Central memory CD4-positive, alpha-beta T cell (primary cell): ENCODE measurements around the gene WNT6.
"Not testable (repeated sequence)": the region's sequence is repeated elsewhere in the genome, so short reads cannot be mapped to it uniquely, and the experiment has no call there.

Experiments
- DNase-seq: peaks from one replicate; pipeline ENCODE4 v3.0.0; 2022

The WNT6 gene

DNA sequence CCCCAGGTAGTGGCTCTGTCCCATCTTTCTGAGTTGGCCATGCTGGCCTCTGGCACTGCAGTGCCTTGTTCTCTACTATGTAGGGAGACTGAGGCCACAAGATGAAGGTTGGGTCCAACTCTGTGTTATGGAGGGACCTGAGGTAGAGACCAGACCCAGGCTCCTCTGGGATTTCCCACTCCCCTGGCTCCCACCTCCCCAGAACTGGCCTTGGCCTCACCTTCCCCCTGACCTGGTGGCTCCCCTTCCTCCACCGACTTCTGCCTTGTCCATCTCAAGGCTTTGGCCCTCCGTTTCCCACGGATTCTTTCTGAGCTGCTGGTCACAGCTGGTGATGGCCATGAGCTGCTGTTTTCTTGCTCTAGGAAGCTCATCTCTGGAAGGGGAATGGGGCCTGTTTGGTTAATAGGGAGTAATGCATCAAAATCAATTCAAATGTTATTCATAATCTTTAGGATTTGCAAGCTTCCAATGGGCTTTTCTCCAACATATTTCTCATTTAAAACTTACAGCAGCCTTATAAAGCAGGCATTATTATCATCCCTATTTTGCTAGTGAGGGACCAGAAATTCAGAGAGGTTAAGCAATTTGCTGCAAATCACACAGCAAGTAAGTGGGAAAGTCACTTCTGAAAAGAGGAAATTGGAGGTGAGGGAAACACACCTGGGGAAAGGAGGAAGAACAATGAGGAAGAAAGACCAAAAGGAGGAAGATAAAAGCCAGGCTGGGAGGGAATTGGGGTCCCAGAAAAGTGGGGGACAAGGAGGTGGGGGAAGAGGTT lies 28.9 kb upstream of the WNT6 start:
- no peak for DNase-seq

- DNase-seq, result no peak
Measured at GRCh38 chr2:218831378-218831990, 28.1 kb upstream of the WNT6 start, which contains the start of gene PRKAG3. TSS of gene PRKAG3 (minus strand) at chr2:218831803.

GRCh38 chr2:218832081-218832480 lies 27.5 kb upstream of the WNT6 start:
- no peak for DNase-seq

GRCh38 chr2:218832520-218832919 lies 27.1 kb upstream of the WNT6 start:
- no peak for DNase-seq

DNA sequence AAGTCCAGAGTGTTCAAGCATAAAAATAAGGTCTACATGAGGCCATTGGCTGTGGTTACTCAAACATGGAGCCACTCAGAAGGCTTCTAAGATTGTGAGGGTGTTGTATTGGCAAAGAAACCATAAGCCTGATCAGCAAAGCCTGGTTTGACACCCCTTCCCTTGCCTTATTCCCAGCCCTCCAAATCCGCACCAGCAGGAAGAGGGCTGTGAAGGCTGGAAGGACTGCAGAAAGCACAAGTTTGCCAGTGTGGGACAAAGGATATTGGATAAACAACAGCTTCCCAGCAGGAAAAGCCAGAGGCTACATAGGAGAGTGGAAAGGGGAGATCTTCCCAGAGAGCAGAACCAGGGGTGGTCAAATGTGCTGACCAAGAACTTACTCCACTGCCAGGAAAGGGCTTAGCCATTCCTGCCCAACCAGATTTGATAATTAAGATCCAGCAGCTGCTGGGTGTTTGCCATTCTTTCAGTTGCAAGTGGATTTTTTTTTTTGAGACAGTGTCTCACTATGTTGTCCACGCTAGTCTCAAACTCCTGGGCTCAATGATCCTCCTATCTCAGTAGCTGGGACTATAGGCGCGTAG lies 26.5 kb upstream of the WNT6 start:
- DNase-seq, result no peak

- no peak for DNase-seq
Measured at GRCh38 chr2:218834685-218835084, 24.9 kb upstream of the WNT6 start.

GRCh38 chr2:218837495-218837894 lies 22.1 kb upstream of the WNT6 start:
- no peak for DNase-seq

GRCh38 chr2:218839430-218839829 lies 20.2 kb upstream of the WNT6 start:
- DNase-seq, result no peak

DNA sequence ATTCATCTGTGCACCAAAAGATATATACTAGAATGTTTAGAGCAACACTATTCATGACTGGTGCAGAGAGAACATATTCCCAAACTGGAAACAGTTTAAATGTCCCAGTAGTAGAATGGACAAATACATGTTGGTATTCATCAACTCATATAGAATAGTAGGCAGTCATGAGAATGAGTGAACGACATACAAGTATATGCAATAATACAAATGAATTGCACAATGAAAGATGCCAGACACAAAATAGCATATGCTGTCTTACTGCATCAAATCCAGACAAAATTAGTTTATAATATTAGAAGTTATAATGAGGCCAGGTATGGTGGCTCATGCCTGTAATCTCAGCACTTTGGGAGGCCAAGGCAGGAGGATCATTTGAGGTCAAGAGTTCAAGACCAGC lies 19.7 kb upstream of the WNT6 start:
- no peak for DNase-seq

GRCh38 chr2:218844334-218844733 lies 15.3 kb upstream of the WNT6 start:
- DNase-seq, result not testable (repeated sequence)

DNA sequence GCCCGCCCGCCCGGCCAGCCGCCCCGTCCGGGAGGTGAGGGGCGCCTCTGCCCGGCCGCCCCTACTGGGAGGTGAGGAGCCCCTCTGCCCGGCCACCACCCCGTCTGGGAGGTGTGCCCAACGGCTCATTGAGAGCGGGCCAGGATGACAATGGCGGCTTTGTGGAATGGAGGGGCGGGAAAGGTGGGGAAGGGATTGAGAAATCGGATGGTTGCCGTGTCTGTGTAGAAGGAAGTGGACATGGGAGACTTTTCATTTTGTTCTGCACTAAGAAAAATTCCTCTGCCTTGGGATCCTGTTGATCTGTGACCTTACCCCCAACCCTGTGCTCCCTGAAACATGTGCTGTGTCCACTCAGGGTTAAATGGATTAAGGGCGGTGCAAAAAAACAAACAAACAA lies 12.6 kb upstream of the WNT6 start:
- DNase-seq, result not testable (repeated sequence)

GRCh38 chr2:218849721-218850120 lies 9.9 kb upstream of the WNT6 start:
- DNase-seq, result no peak

GRCh38 chr2:218850796-218851195 lies 8.8 kb upstream of the WNT6 start:
- DNase-seq, result no peak

- no peak for DNase-seq
Measured at GRCh38 chr2:218851286-218851685, 8.3 kb upstream of the WNT6 start.

DNA sequence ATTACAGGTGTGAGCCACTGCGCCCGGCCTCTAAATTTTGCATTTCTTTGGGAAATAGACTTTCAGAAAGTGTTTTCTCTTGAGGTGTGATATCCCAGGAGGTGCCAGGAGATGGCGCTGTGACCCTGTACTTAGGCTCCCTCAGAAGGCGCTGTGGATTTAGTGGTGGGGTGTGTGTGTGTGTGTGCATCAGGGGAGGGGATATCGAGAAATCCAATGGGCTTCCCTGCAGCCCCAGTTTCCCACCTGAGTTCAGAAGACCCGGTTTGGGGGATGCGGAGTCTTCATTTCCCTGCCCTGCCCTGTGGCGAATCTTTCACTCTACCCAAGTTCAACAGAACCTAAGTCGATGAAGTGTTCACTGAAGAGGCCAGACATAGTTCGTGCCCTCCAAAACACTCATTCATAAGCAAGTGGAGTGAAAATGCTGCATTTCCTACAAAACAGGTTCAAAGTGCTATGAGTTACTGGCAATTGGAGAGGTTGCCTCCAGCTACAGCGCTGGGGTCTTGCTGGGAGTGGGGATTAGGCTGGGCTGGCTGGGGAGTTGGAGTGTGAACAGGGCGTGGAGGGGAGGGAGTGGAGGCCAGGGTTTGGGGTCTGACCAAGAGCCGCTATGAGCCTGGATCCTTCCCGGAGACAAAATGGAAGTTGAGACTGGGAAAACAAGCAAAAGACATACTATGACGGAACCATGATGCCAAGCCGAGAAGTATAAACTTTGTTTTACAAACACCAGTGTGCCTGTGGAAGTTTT lies 6.5 kb upstream of the WNT6 start:
- peak; percentile 52 for DNase-seq

- no peak for DNase-seq
Measured at GRCh38 chr2:218853766-218854165, 5.8 kb upstream of the WNT6 start.

GRCh38 chr2:218854860-218855259 lies 4.7 kb upstream of the WNT6 start:
- no peak for DNase-seq

DNA sequence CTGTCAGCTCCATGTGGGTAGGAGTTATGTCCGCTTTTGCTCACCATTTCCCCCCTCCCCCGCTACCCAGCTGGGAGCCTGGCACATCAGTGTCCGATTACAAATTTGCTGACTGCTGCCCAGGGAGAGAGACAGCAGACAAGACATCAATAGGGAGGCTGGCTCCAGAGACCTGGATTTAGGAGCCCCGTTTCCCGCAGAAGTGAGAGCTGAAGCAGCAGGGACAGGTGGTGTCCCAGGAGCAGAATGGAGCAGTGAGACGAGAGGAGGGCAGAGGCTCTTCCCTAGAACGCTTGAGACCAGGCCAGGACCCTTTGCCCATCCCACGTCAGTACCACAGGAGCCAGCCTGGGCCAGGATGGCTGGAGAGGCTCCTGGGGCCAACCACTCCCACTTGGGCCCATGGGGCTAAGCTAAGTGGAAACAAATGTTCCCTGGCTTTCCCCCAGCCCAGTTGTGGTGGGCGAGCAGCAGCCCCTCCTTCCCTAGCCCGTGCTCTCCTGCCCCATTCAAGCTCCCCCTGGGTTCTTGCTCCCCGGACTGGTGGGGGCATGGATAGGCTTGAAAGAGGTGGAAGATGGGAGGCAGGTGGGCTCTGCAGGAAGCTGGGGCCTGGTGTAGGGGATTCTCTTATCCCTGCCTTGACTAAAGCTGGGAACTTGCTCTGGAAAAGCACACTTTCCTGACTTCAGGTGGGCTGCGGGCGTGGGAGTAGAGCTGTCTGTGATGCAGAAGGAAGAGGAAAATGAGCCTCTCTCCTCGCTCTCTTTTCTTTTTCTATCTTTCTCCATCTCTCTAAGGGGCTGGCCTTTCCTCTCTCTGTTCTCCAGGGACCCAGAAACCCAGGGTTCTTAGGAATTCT lies 4.1 kb upstream of the WNT6 start:
- DNase-seq, result no peak

DNA sequence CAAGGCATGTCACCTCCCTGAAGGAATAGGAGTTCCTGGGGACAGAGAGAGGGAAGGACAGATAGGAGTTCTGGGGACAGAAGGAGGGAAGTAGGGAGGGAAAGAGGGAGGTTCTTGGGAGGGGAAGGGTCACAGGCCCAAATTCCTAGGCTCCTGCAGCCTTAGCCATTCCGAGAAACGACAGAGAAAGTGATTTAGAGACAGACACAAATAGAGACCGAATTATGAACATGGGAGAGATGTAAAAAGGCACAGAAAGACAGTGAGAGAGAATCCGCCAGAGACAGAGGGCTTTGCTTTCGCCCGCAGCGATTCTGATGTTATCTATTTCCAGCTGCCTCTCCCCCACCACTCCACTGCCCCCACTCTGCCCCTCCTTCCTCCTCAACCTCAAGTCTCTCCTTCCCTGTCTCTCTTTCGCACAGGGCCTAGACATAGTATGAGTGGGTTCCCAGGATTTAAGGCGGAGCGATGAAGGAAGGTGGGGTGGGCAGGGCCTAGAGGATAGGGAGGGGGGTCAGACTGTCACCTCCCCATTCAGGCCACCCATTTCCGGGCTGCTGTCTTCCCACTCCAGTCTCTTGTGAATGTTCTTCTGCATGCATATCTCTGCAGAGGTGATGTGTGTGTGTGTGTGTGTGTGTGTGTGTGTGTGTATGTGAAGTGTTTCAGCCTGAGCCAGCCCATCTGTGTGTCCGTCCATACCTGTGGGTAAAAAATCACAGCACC lies 3.3 kb upstream of the WNT6 start:
- DNase-seq, result no peak

DNA sequence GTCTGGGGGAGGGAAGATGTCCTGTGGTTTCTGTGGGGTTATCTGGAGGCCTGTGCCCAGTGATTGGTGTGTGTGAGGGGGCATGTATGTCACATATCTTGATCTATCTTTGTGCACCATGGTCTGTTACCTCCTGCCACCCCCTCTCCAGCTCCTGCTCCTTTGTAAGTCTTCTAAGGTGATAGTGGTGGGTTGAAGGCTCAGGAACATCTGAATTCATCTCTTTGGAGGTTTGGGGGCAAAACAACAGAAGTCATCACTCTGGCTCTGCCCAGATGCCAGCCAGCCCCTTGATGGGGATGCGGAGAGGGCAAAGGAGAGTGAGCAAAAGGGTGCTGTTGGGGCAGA lies 2.7 kb upstream of the WNT6 start:
- no peak for DNase-seq

- DNase-seq, result no peak
Measured at GRCh38 chr2:218857371-218858137, 2.1 kb upstream of the WNT6 start.
